Measurements from ENCODE around the gene ELF1. TPM values are rescaled to one million over a fixed set of nuclear protein-coding genes. Genes with fewer than 3 reads are reported as not detected.

The ELF1 gene
- polyA plus RNA-seq, 1 of the 3 experiments (the other 2 are of a cell fraction), result 11.1 TPM

- Histone ChIP-seq H2AFZ (ENCODE audit: low read depth) (no peak overlapping the region), H3K4me2 (no peak overlapping the region), H3K4me3 (ENCODE audit: low read depth in 2 of 2, low read length in 1 of 2) (no peak overlapping the region), H3K9me3 (no peaks in the 10 kb centered on the region), H3K79me2 (ENCODE audit: insufficient read depth) (peaks cover 15% of the 10 kb centered on the region), H3K27me3 (ENCODE audit: insufficient read depth) (no peaks in the 10 kb centered on the region), H3K36me3 (replicated peaks in 1 of 2; ENCODE audit: control insufficient read depth in 1 of 2, insufficient read depth in 2 of 2, low read length in 1 of 2) (no peaks in the 10 kb centered on the region), H4K20me1 (ENCODE audit: insufficient read depth) (no peaks in the 10 kb centered on the region), H3K9ac (no peak overlapping the region), H3F3A (replicated peaks; ENCODE audit: insufficient read depth) (peaks cover 18% of the 10 kb centered on the region), H3K4me1 (ENCODE audit: control insufficient read depth in 1 of 2, insufficient read depth in 2 of 2, low read depth in 1 of 2, low read length in 1 of 2) (peaks cover 0 to 3% of the 10 kb centered on the region in 2 experiments; a peak in 2 of 4 replicates), H3K27ac (ENCODE audit: low read depth in 2 of 2, low read length in 1 of 2) (no peak overlapping the region), H3K9me2 (no peaks in the 10 kb centered on the region)
- TF ChIP-seq RXRA (IDR thresholded peaks at IDR 0.05; ENCODE audit: borderline replicate concordance, low read depth) (no peak), FOXM1 (IDR thresholded peaks at IDR 0.05; ENCODE audit: low read depth) (no peak), GATA2 (CRISPR knock-in tag; IDR thresholded peaks at IDR 0.05) (no peak), IRF3 (IDR thresholded peaks at IDR 0.05; ENCODE audit: low read depth, low read length) (no peak)
- POLR2A ChIA-PET, result no interaction called here
- CTCF ChIA-PET, result interaction anchor here (1.0 to 1.4 kb wide), 2 partner anchors 13 to 146 kb away, joined by 3 to 6 read pairs; no protein-coding TSS in a partner anchor
- no peak for DNase-seq
Measured at GRCh38 chr13:40923867-40924266, 95.2 kb downstream of the ELF1 start.

- Histone ChIP-seq H3K4me3 (ENCODE audit: low read depth in 2 of 2, low read length in 1 of 2) (no peak overlapping the region), H2AFZ (ENCODE audit: low read depth) (no peak overlapping the region), H3K4me2 (no peak overlapping the region), H3K36me3 (replicated peaks in 1 of 2; ENCODE audit: control insufficient read depth in 1 of 2, insufficient read depth in 2 of 2, low read length in 1 of 2) (no peaks in the 10 kb centered on the region), H3K4me1 (ENCODE audit: control insufficient read depth in 1 of 2, insufficient read depth in 2 of 2, low read depth in 1 of 2, low read length in 1 of 2) (peaks cover 0 to 3% of the 10 kb centered on the region in 2 experiments; a peak in 2 of 4 replicates), H3K79me2 (ENCODE audit: insufficient read depth) (peaks cover 27% of the 10 kb centered on the region), H3F3A (replicated peaks; ENCODE audit: insufficient read depth) (peaks cover 18% of the 10 kb centered on the region), H3K9me2 (no peaks in the 10 kb centered on the region), H3K9ac (no peak overlapping the region), H3K27ac (ENCODE audit: low read depth in 2 of 2, low read length in 1 of 2) (no peak overlapping the region), H4K20me1 (ENCODE audit: insufficient read depth) (no peaks in the 10 kb centered on the region), H3K27me3 (ENCODE audit: insufficient read depth) (no peaks in the 10 kb centered on the region), H3K9me3 (no peaks in the 10 kb centered on the region)
- ChIA-PET POLR2A (interaction anchor here (1.1 to 1.9 kb wide), 3 partner anchors 134 to 145 kb away, joined by 3 to 13 read pairs (median 7); partner anchors contain the start of genes SLC25A15 and WBP4), CTCF (interaction anchor here (0.7 to 2.0 kb wide), 12 partner anchors 10 to 974 kb away, joined by 3 to 11 read pairs (median 3); partner anchors contain the start of genes SLC25A15 and WBP4)
- 93% methylated on average over 27 of the region's 28 CpGs for WGBS (ENCODE audit: low lambda C conversion rate)
- TF ChIP-seq YY1 (IDR thresholded peaks at IDR 0.05; ENCODE audit: low read depth) (no peak), USF1 (IDR thresholded peaks at IDR 0.05; ENCODE audit: borderline replicate concordance, low read depth) (no peak), FOXJ3 (CRISPR knock-in tag; IDR thresholded peaks at IDR 0.05) (no peak), REST (IDR thresholded peaks at IDR 0.05; ENCODE audit: low read depth, low read length) (no peak), ELF1 (IDR thresholded peaks at IDR 0.05) (no peak), FOSL2 (IDR thresholded peaks at IDR 0.05; ENCODE audit: borderline replicate concordance, low read depth) (no peak), MAX (IDR thresholded peaks at IDR 0.05; ENCODE audit: low read depth) (no peak), POLR2AphosphoS5 (IDR thresholded peaks at IDR 0.05; ENCODE audit: low read depth, low read length) (no peak), NFIC (IDR thresholded peaks at IDR 0.05; ENCODE audit: borderline replicate concordance) (no peak), MXI1 (IDR thresholded peaks at IDR 0.05; ENCODE audit: low read depth, low read length) (no peak)
- no peak for DNase-seq
Measured at GRCh38 chr13:40922437-40923040, 96.6 kb downstream of the ELF1 start.

All from SK-N-SH (cell line).